SU-DHL-6 (cell line): ENCODE measurements around the gene ABCD3.

Experiments
- EZH2phosphoT487 ChIP-seq: fragments of 200-600 bp; sonication (generic), shearing (Covaris generic); conservative IDR thresholded peaks from 2 replicates; pipeline ENCODE4 v1.6.1; 2018; ENCODE audit warnings: mild to moderate bottlenecking, antibody characterized with exemption, low read length, moderate library complexity, mixed read lengths
- TF ChIP-seq, protein P1 (sequence below): fragments of 200-600 bp; sonication (generic); IDR thresholded peaks from one replicate; pipeline ENCODE4 v1.5.1; 2017; ENCODE audit warnings: antibody characterized with exemption, mild to moderate bottlenecking, low read length, moderate library complexity; ENCODE audit not compliant: insufficient read depth, poor library complexity, severe bottlenecking

DNA sequence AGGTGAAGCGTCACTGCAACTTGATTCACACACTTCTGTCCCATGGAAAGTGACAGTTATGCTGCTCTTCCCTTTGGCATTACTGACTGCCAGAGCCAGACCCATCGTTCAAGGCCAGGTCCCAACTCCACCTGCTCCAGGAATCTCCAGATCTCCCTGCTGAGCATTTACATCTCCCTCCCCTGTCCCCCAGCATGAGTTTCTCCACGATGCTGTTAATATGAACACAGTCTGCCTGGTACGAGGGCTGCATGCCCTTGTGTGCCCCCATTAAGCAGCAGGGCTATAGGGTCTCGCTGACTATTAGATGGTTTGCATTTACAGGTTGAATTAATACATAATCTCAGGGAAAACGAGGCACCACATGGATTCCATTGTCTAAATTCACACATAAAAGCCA lies 119.1 kb downstream of the ABCD3 start:
- TF ChIP-seq, protein P1, sequence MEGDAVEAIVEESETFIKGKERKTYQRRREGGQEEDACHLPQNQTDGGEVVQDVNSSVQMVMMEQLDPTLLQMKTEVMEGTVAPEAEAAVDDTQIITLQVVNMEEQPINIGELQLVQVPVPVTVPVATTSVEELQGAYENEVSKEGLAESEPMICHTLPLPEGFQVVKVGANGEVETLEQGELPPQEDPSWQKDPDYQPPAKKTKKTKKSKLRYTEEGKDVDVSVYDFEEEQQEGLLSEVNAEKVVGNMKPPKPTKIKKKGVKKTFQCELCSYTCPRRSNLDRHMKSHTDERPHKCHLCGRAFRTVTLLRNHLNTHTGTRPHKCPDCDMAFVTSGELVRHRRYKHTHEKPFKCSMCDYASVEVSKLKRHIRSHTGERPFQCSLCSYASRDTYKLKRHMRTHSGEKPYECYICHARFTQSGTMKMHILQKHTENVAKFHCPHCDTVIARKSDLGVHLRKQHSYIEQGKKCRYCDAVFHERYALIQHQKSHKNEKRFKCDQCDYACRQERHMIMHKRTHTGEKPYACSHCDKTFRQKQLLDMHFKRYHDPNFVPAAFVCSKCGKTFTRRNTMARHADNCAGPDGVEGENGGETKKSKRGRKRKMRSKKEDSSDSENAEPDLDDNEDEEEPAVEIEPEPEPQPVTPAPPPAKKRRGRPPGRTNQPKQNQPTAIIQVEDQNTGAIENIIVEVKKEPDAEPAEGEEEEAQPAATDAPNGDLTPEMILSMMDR: no peak
- no peak for TF ChIP-seq EZH2phosphoT487
